Lower leg skin (tissue), 3 donors: ENCODE results near the gene COL18A1.

Experiments
- CTCF ChIP-seq, 3 donors: fragments of 450-650 bp; IDR thresholded peaks; one replicate each; pipeline ENCODE4 v1.5.1; 2016; ENCODE audit warnings: antibody characterized with exemption in 3 of 3, mild to moderate bottlenecking in 3 of 3, moderate library complexity in 2 of 3
- POLR2A ChIP-seq, 2 donors: fragments of 450-650 bp; IDR thresholded peaks; one replicate each; pipeline ENCODE4 v1.6.1; 2016 to 2017; ENCODE audit warnings: antibody characterized with exemption in 2 of 2, mild to moderate bottlenecking in 1 of 2, moderate library complexity in 1 of 2

GRCh38 chr21:45509566-45510465 is 104.9 kb downstream of the COL18A1 start:
- no peak for TF ChIP-seq CTCF (IDR thresholded peaks at IDR 0.05)
- TF ChIP-seq POLR2A (IDR thresholded peaks at IDR 0.05), result no peak
